ENCODE results near the gene NIM1K.
"Not testable (repeated sequence)": the region's sequence is repeated elsewhere in the genome, so short reads cannot be mapped to it uniquely, and the experiment has no call there.

Gene NIM1K

GRCh38 chr5:43287493-43287892 is 95.5 kb downstream of the NIM1K start:
- DNase-seq = no peak

GRCh38 chr5:43288269-43288831 is 96.3 kb downstream of the NIM1K start:
- DNase-seq = no peak

- no peak for DNase-seq
These were observed 98.7 kb downstream of the NIM1K start for GRCh38 chr5:43290726-43291125.

GRCh38 chr5:43294226-43294625 is 102.2 kb downstream of the NIM1K start:
- DNase-seq = peak; percentile 47

- no peak for DNase-seq
These were observed 103.2 kb downstream of the NIM1K start for GRCh38 chr5:43295202-43295601.

- DNase-seq = no peak
These were observed 104.8 kb downstream of the NIM1K start for GRCh38 chr5:43296835-43297234.

- DNase-seq = no peak
These were observed 106.4 kb downstream of the NIM1K start for GRCh38 chr5:43298443-43298842.

GRCh38 chr5:43300112-43300511 is 108.1 kb downstream of the NIM1K start:
- no peak for DNase-seq

- DNase-seq = no peak
These were observed 109.6 kb downstream of the NIM1K start for GRCh38 chr5:43301653-43302091.

GRCh38 chr5:43302481-43302880 is 110.5 kb downstream of the NIM1K start:
- no peak for DNase-seq

GRCh38 chr5:43303242-43303641 is 111.2 kb downstream of the NIM1K start:
- no peak for DNase-seq

- no peak for DNase-seq
These were observed 112.5 kb downstream of the NIM1K start for GRCh38 chr5:43304525-43304924.

- peak; percentile 65 for DNase-seq
These were observed 114.0 kb downstream of the NIM1K start for GRCh38 chr5:43305948-43306565.

- not testable (repeated sequence) for DNase-seq
These were observed 114.9 kb downstream of the NIM1K start for GRCh38 chr5:43306954-43307353.

- DNase-seq = no peak
These were observed 117.1 kb downstream of the NIM1K start for GRCh38 chr5:43309122-43309521.

- no peak for DNase-seq
These were observed 117.6 kb downstream of the NIM1K start for GRCh38 chr5:43309637-43310036.

GRCh38 chr5:43312076-43312661 is 120.1 kb downstream of the NIM1K start:
- DNase-seq = no peak

- no peak for DNase-seq
These were observed 120.6 kb downstream of the NIM1K start for GRCh38 chr5:43312699-43313034.

- DNase-seq = peak; percentile 99
These were observed 121.2 kb downstream of the NIM1K start, which contains the start of gene HMGCS1 for GRCh38 chr5:43313035-43313853. TSS of gene HMGCS1 (minus strand) at chr5:43313412. CDS start at chr5:43298965, 14,447 bp downstream.

GRCh38 chr5:43313854-43314457 is 121.9 kb downstream of the NIM1K start:
- DNase-seq = no peak

- no peak for DNase-seq
These were observed 122.7 kb downstream of the NIM1K start for GRCh38 chr5:43314724-43315123.

GRCh38 chr5:43315263-43315662 is 123.2 kb downstream of the NIM1K start:
- DNase-seq = peak; percentile 88

GRCh38 chr5:43315682-43316081 is 123.7 kb downstream of the NIM1K start:
- no peak for DNase-seq

Data from kidney glomerular epithelial cell (primary cell).